Thymus (tissue), 11 donors: ENCODE measurements around the gene DARS1. TPM values are rescaled to one million over a fixed set of nuclear protein-coding genes. Genes with fewer than 3 reads are reported as not detected.

Experiments used
- DNase-seq, 9 donors: peaks; one replicate each; pipeline ENCODE4 v3.0.0-alpha.2; 2013; ENCODE audit warnings: low spot score in 9 of 9, low read depth in 6 of 9, missing footprints in 1 of 9
- H3K27ac ChIP-seq, 2 donors: one replicate each; pipeline ENCODE4 v1.5.1; 2013; ENCODE audit warnings: control low read depth in 1 of 2, low read depth in 1 of 2, low read length in 1 of 2, mild to moderate bottlenecking in 1 of 2, moderate library complexity in 1 of 2
- H3K27me3 ChIP-seq, 2 donors: one replicate each; pipeline ENCODE4 v1.5.1; 2013; ENCODE audit warnings: low read length in 1 of 2; ENCODE audit not compliant: control insufficient read depth in 2 of 2, insufficient read depth in 1 of 2
- H3K36me3 ChIP-seq, 2 donors: one replicate each; pipeline ENCODE4 v1.5.1; 2013; ENCODE audit warnings: low read length in 1 of 2, mild to moderate bottlenecking in 1 of 2, moderate library complexity in 1 of 2; ENCODE audit not compliant: control insufficient read depth in 2 of 2, insufficient read depth in 2 of 2
- H3K4me1 ChIP-seq, 2 donors: one replicate each; pipeline ENCODE4 v1.5.1; 2013; ENCODE audit warnings: low read length in 2 of 2; ENCODE audit not compliant: control insufficient read depth in 2 of 2, insufficient read depth in 2 of 2
- H3K4me3 ChIP-seq, 2 donors: one replicate each; pipeline ENCODE4 v1.5.1; 2013; ENCODE audit warnings: low read length in 2 of 2, control low read depth in 1 of 2, mild to moderate bottlenecking in 1 of 2
- H3K9me3 ChIP-seq, 2 donors: one replicate each; pipeline ENCODE4 v1.5.1; 2013; ENCODE audit warnings: low read length in 1 of 2, mild to moderate bottlenecking in 1 of 2; ENCODE audit not compliant: control insufficient read depth in 2 of 2, insufficient read depth in 1 of 2
- WGBS: extraction: QIAGEN DNeasy Blood & Tissue Kit; methylation state at CpG from one replicate; pipeline ENCODE4 v1.1.7; 2013; 5-methylcytosine and 5-hydroxymethylcytosine counted together
- polyA plus RNA-seq: library from polyadenylated mRNA; stranded (reverse); fragments of 200-250 nt; gene quantifications from one replicate; pipeline ENCODE4 v1.2.3, GENCODE V29; 2013
- total RNA-seq: library from RNA; stranded (reverse); fragments of 120-200 nt; gene quantifications from one replicate; pipeline ENCODE4 v1.2.4, GENCODE V29; 2013
- donor health status: healthy.

The DARS1 gene
- total and polyA plus RNA-seq, 2 donors = 118 to 119 TPM

- Histone ChIP-seq H3K27me3 (peaks cover 0 to 6% of the 10 kb centered on the region in 2 donors), H3K4me3 (no peak overlapping the region), H3K27ac (no peak overlapping the region), H3K36me3 (no peaks in the 10 kb centered on the region), H3K4me1 (peaks cover 5 to 15% of the 10 kb centered on the region in 2 donors), H3K9me3 (peaks cover 0 to 3% of the 10 kb centered on the region in 2 donors)
- 99% methylated on average over 2 of the region's 2 CpGs for WGBS
- no peak for DNase-seq
These were observed 35.4 kb upstream of the DARS1 start for GRCh38 chr2:136020831-136021230.

- 93% methylated on average over 8 of the region's 8 CpGs for WGBS
- H3K36me3 ChIP-seq = no peaks in the 10 kb centered on the region
- peaks cover 0 to 3% of the 10 kb centered on the region in 2 donors for H3K9me3 ChIP-seq
- no peak for DNase-seq
- H3K27ac ChIP-seq = no peak overlapping the region
- H3K27me3 ChIP-seq = no peaks in the 10 kb centered on the region
- H3K4me3 ChIP-seq = no peak overlapping the region
- H3K4me1 ChIP-seq = peaks cover 0 to 5% of the 10 kb centered on the region in 2 donors
These were observed 34.4 kb upstream of the DARS1 start for GRCh38 chr2:136019825-136020224.

DNA sequence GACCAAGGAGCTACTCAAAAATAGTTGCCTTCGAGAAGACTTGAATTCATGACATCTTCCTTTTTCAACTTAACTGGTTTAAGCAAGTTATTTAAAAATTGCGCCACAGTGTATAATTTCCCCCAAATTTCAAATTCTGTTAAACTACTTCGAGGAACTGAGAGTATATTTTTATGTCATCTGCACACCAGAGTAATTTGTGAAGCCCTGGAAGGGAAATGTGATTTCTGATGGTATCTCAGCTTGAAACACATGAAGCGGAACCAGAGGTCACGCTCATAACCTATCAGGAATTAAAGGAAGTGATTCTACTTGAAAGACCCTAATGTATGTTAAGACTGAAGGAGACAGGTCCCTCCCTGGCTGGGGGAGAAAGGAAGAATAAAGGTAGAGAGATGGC is 33.9 kb upstream of the DARS1 start:
- Histone ChIP-seq H3K9me3 (peaks cover 0 to 2% of the 10 kb centered on the region in 2 donors), H3K36me3 (no peaks in the 10 kb centered on the region), H3K4me3 (no peak overlapping the region), H3K27me3 (no peaks in the 10 kb centered on the region), H3K4me1 (peaks cover 0 to 5% of the 10 kb centered on the region in 2 donors), H3K27ac (no peak overlapping the region)
- DNase-seq = peak in 1 of 9 donors; percentile 43
- WGBS = 73% methylated on average over 5 of the region's 5 CpGs

DNA sequence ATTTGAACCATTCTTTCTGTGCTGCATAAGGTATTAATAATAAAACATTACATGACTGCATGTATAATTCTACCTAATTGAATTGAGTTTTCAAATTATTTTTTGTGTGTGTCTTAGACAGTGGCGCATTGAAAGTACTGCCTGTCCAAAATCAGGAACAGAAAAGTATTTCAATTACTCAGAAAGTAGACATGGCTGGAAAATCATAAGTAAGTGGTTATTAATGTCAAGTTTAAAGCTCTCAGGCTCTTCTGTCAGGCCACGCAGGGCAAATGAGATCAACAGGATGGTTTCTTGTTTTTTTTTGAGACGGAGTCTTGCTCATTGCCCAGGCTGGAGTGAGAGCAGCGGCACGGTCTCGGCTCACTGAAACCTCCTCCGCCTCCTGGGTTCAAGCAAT is 32.4 kb upstream of the DARS1 start:
- DNase-seq = no peak
- Histone ChIP-seq H3K27me3 (no peaks in the 10 kb centered on the region), H3K4me3 (no peak overlapping the region), H3K36me3 (no peaks in the 10 kb centered on the region), H3K27ac (no peak overlapping the region), H3K9me3 (no peaks in the 10 kb centered on the region), H3K4me1 (peaks cover 0 to 12% of the 10 kb centered on the region in 2 donors)
- 98% methylated on average over 7 of the region's 7 CpGs for WGBS

- H3K4me3 ChIP-seq = no peak overlapping the region
- whole genome bisulfite sequencing = 94% methylated on average over 3 of the region's 3 CpGs
These were observed 31.4 kb upstream of the DARS1 start for GRCh38 chr2:136016836-136017235.

GRCh38 chr2:136016427-136016826 is 31.0 kb upstream of the DARS1 start:
- H3K4me1 ChIP-seq = peaks cover 0 to 12% of the 10 kb centered on the region in 2 donors
- no peak for DNase-seq
- no peak overlapping the region for H3K27ac ChIP-seq
- WGBS = 94% methylated on average over 2 of the region's 2 CpGs
- no peak overlapping the region for H3K4me3 ChIP-seq
- no peaks in the 10 kb centered on the region for H3K36me3 ChIP-seq
- no peaks in the 10 kb centered on the region for H3K9me3 ChIP-seq
- H3K27me3 ChIP-seq = no peaks in the 10 kb centered on the region

More at GRCh38 chr2:136016836-136017235, 31.4 kb upstream of the DARS1 start:
- Histone ChIP-seq H3K27ac (no peak overlapping the region), H3K27me3 (no peaks in the 10 kb centered on the region), H3K36me3 (no peaks in the 10 kb centered on the region), H3K9me3 (no peaks in the 10 kb centered on the region), H3K4me1 (peaks cover 0 to 12% of the 10 kb centered on the region in 2 donors)
- DNase-seq = no peak

GRCh38 chr2:136015699-136016098 is 30.3 kb upstream of the DARS1 start:
- H3K4me1 ChIP-seq = peaks cover 0 to 12% of the 10 kb centered on the region in 2 donors
- WGBS = 95% methylated on average over 1 of the region's 1 CpG
- no peaks in the 10 kb centered on the region for H3K27me3 ChIP-seq
- H3K4me3 ChIP-seq = no peak overlapping the region
- no peak overlapping the region for H3K27ac ChIP-seq
- H3K36me3 ChIP-seq = no peaks in the 10 kb centered on the region
- no peak for DNase-seq
- no peaks in the 10 kb centered on the region for H3K9me3 ChIP-seq

GRCh38 chr2:136014411-136014810 is 29.0 kb upstream of the DARS1 start:
- Histone ChIP-seq H3K4me1 (peaks cover 0 to 7% of the 10 kb centered on the region in 2 donors), H3K9me3 (no peaks in the 10 kb centered on the region), H3K27ac (no peak overlapping the region), H3K27me3 (no peaks in the 10 kb centered on the region), H3K4me3 (no peak overlapping the region), H3K36me3 (no peaks in the 10 kb centered on the region)
- WGBS = over 99% methylated on average over 2 of the region's 2 CpGs
- DNase-seq = no peak

DNA sequence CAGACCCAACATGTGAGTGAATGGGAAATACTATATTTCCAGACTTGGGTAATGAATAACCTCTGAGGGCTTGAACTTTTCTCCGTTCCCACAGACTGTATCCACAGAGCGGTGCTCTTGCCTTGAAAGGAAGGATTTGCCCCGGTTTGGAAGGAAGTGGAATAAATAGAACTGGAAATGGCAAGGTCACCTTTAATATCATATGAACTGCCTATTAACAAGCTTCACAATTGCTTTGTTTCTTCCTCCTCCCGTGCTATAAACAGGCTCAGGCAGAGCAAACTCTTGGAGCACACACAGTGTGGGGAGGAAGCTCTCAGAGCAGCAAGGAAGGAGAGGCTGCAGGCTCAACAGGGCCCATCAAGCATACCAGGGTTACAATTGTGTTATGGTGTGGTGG is 28.5 kb upstream of the DARS1 start:
- no peak for DNase-seq
- WGBS = 55% methylated on average over 4 of the region's 4 CpGs
- peaks cover 0 to 7% of the 10 kb centered on the region in 2 donors for H3K4me1 ChIP-seq
- H3K4me3 ChIP-seq = no peak overlapping the region
- H3K27ac ChIP-seq = no peak overlapping the region
- H3K27me3 ChIP-seq = no peaks in the 10 kb centered on the region
- no peaks in the 10 kb centered on the region for H3K9me3 ChIP-seq
- H3K36me3 ChIP-seq = no peaks in the 10 kb centered on the region
